GM12878 (cell line): Measurements from ENCODE around the gene TDP1. TPM values are rescaled to one million over a fixed set of nuclear protein-coding genes. Genes with fewer than 3 reads are reported as not detected.

Source experiments
- ATAC-seq: fragments of 200-7000 bp; cut with Tn5 transposase; 3 replicates; pipeline ENCODE4 v1.9.1; 2020; ENCODE audit warnings: mild to moderate bottlenecking, moderate library complexity
- BruUV-seq: library from RNA; stranded (reverse); fragments of 400-500 nt; replicated peaks from 2 replicates; lab custom pipeline; 2021; lab: Mats Ljungman, UMichigan
- CTCF ChIA-PET: fragments of 300-600 bp; sonication (Branson Sonifier 250); formaldehyde crosslinking; extraction: SDS; loops from one replicate; lab custom pipeline; 2021; ENCODE audit warnings: inconsistent platforms; lab: Yijun Ruan, JAX
- POLR2A ChIA-PET: fragments of 350-600 bp; formaldehyde crosslinking; extraction: SDS; loops from one replicate; lab custom pipeline; 2021; ENCODE audit warnings: inconsistent platforms; lab: Charles Lee
- RAD21 ChIA-PET: fragments of 300-600 bp; sonication (Branson Sonifier 250); formaldehyde crosslinking; loops from one replicate; lab custom pipeline; 2023; ENCODE audit warnings: antibody characterized with exemption; ENCODE audit not compliant: unreplicated experiment; lab: Charles Lee
- SMC1A ChIA-PET: fragments of 300-600 bp; sonication (Branson Sonifier 250); formaldehyde crosslinking; loops from one replicate; lab custom pipeline; 2023; ENCODE audit not compliant: unreplicated experiment, uncharacterized antibody; lab: Charles Lee
- DNase-seq: peaks from one replicate; pipeline ENCODE4 v3.0.0-alpha.2; 2011; ENCODE audit warnings: low read depth, low spot score
- FAIRE-seq: peaks from 3 replicates; lab custom pipeline; 2011; peaks lifted over from hg19 to GRCh38; lab: Jason Lieb, UNC
- H2AFZ ChIP-seq: 2 replicates; pipeline ENCODE4 v1.6.0; 2011; ENCODE audit warnings: low read depth, low read length, control low read depth; ENCODE audit not compliant: control insufficient read depth
- H3K27ac ChIP-seq: 2 replicates; pipeline ENCODE4 v1.5.1; 2011; ENCODE audit warnings: control low read depth; ENCODE audit not compliant: control insufficient read depth, insufficient read depth
- H3K27me3 ChIP-seq, 2 experiments: replicated peaks in 1 of 2; 2 replicates each; pipeline versions ENCODE4 v1.6.0 to v1.6.1; 2011; ENCODE audit warnings: low read length in 1 of 2; ENCODE audit not compliant: control insufficient read depth in 2 of 2, insufficient read depth in 2 of 2
- H3K36me3 ChIP-seq, 2 experiments: 2 replicates each; pipeline ENCODE4 v1.5.1; 2011; ENCODE audit warnings: low read length in 1 of 2; ENCODE audit not compliant: control insufficient read depth in 2 of 2, insufficient read depth in 2 of 2
- H3K4me1 ChIP-seq: 2 replicates; pipeline ENCODE4 v1.6.1; 2011; ENCODE audit warnings: mild to moderate bottlenecking, low read length, moderate library complexity, mixed read lengths; ENCODE audit not compliant: control insufficient read depth, insufficient read depth
- H3K4me2 ChIP-seq: 2 replicates; pipeline ENCODE4 v1.6.0; 2011; ENCODE audit warnings: control low read depth; ENCODE audit not compliant: control insufficient read depth, insufficient read depth
- H3K4me3 ChIP-seq: fragments of 200-600 bp; sonication (generic); 2 replicates; pipeline ENCODE4 v1.5.1; 2016
- H3K79me2 ChIP-seq: 2 replicates; pipeline ENCODE4 v1.6.0; 2011; ENCODE audit warnings: low read length; ENCODE audit not compliant: control insufficient read depth, insufficient read depth
- H3K9ac ChIP-seq: 2 replicates; pipeline ENCODE4 v1.8.0; 2011; ENCODE audit warnings: low read length, control low read depth, mixed read lengths; ENCODE audit not compliant: control insufficient read depth, insufficient read depth
- H3K9me3 ChIP-seq: replicated peaks from 3 replicates; pipeline ENCODE4 v1.5.1; 2011; ENCODE audit warnings: mild to moderate bottlenecking, low read length; ENCODE audit not compliant: control insufficient read depth, insufficient read depth
- H4K20me1 ChIP-seq: 2 replicates; pipeline ENCODE4 v1.6.0; 2011; ENCODE audit not compliant: control insufficient read depth, insufficient read depth
- BHLHE40 ChIP-seq, 2 experiments: fragments of 450-650 bp in 1 of 2; IDR thresholded peaks; 2 replicates each; pipeline ENCODE4 v1.6.1; 2011 to 2017; ENCODE audit warnings: low read depth in 2 of 2, borderline replicate concordance in 1 of 2, improper control_type of control experiment in 1 of 2, low read length in 1 of 2, mild to moderate bottlenecking in 1 of 2
- BRCA1 ChIP-seq: IDR thresholded peaks from 2 replicates; pipeline ENCODE4 v1.6.1; 2011; ENCODE audit warnings: low read depth, low read length, improper control_type of control experiment
- CBFB ChIP-seq: IDR thresholded peaks from 2 replicates; pipeline ENCODE4 v1.6.1; 2016; ENCODE audit warnings: antibody characterized with exemption, low read depth
- IKZF2 ChIP-seq, 2 experiments: fragments of 450-650 bp; IDR thresholded peaks; 2 replicates each; pipeline ENCODE4 v1.6.1; 2017; ENCODE audit warnings: mild to moderate bottlenecking in 2 of 2, moderate library complexity in 2 of 2
- KLF5 ChIP-seq: fragments of 450-650 bp; IDR thresholded peaks from 2 replicates; pipeline ENCODE4 v1.6.1; 2014; ENCODE audit warnings: mild to moderate bottlenecking; ENCODE audit not compliant: partially characterized antibody
- LARP7 ChIP-seq: fragments of 450-650 bp; IDR thresholded peaks from 2 replicates; pipeline ENCODE4 v1.6.1; 2017; ENCODE audit warnings: mild to moderate bottlenecking
- NFXL1 ChIP-seq: fragments of 450-650 bp; IDR thresholded peaks from 2 replicates; pipeline ENCODE4 v1.6.1; 2017; ENCODE audit warnings: antibody characterized with exemption, mild to moderate bottlenecking, borderline replicate concordance
- NFYA ChIP-seq: IDR thresholded peaks from 2 replicates; pipeline ENCODE4 v1.6.1; 2011; ENCODE audit warnings: low read depth, mild to moderate bottlenecking, low read length, improper control_type of control experiment, borderline replicate concordance
- NR2F1 ChIP-seq: fragments of 450-650 bp; conservative IDR thresholded peaks from 2 replicates; pipeline ENCODE4 v1.6.1; 2017; ENCODE audit warnings: mild to moderate bottlenecking
- NRF1 ChIP-seq: conservative IDR thresholded peaks from 2 replicates; pipeline ENCODE4 v1.6.1; 2011; ENCODE audit warnings: mild to moderate bottlenecking, low read depth, low read length, improper control_type of control experiment
- PML ChIP-seq: IDR thresholded peaks from 2 replicates; pipeline ENCODE4 v1.6.1; 2012; ENCODE audit warnings: low read length, inconsistent platforms
- RBBP5 ChIP-seq: fragments of 200-600 bp; sonication (generic); conservative IDR thresholded peaks from 2 replicates; pipeline ENCODE4 v1.6.1; 2016
- SIX5 ChIP-seq: IDR thresholded peaks from 2 replicates; pipeline ENCODE4 v1.6.1; 2011; ENCODE audit warnings: mild to moderate bottlenecking, low read depth, low read length, moderate library complexity; ENCODE audit not compliant: severe bottlenecking
- TBL1XR1 ChIP-seq: IDR thresholded peaks from 2 replicates; pipeline ENCODE4 v1.6.1; 2012; ENCODE audit warnings: low read depth, low read length, improper control_type of control experiment
- ZNF274 ChIP-seq: IDR thresholded peaks from one replicate; pipeline ENCODE4 v1.8.0; 2011; ENCODE audit not compliant: insufficient read length, insufficient read depth
- WGBS: methylation state at CpG from one replicate; pipeline ENCODE4 v1.1.6; 2016; ENCODE audit warnings: low lambda C conversion rate; ENCODE audit not compliant: insufficient replicate concordance, insufficient coverage; ENCODE audit errors: missing lambda C conversion rate; 5-methylcytosine and 5-hydroxymethylcytosine counted together
- in situ Hi-C: fragments of 300-500 bp; cut with MboI; formaldehyde crosslinking; loops from 9 replicates; pipeline ENCODE4 v1.14.3; 2018; ENCODE audit warnings: mixed read lengths
- intact Hi-C: fragments of 100-400 bp; cut with micrococcal nuclease; formaldehyde crosslinking; loops from one replicate; pipeline ENCODE4 v1.14.2; 2022; ENCODE audit not compliant: unreplicated experiment
- polyA plus RNA-seq, 11 experiments: library from polyadenylated mRNA; depleted of rRNA in 4 of 11; unstranded in 6 of 11; stranded (reverse) in 5 of 11; fragments of >200 nt; fragmentation: Nextera tagmentation in 4 of 11; fragmentation: Illumina TruSeq in 1 of 11; extraction: Ambion mirVana in 4 of 11; extraction: Trizol in 1 of 11; gene quantifications; 1 replicate in 1 of 11; 2 replicates in 10 of 11; pipeline versions ENCODE4 v1.2.1 to v1.2.3, GENCODE V29; 2011 to 2016; ENCODE audit warnings: inconsistent platforms in 2 of 11, missing spikeins in 2 of 11, low read depth in 1 of 11
- total RNA-seq, 4 experiments: library from RNA; depleted of rRNA in 3 of 4; stranded (reverse); fragments of >200 nt in 3 of 4; fragmentation: Illumina TruSeq in 1 of 4; extraction: Trizol in 1 of 4; gene quantifications; 2 replicates each; pipeline versions ENCODE4 v1.2.1 to v1.2.3, GENCODE V29; 2013 to 2021
- TF ChIP-seq, protein P1 (sequence below): fragments of 450-650 bp; IDR thresholded peaks from 2 replicates; pipeline ENCODE4 v1.6.1; 2017; ENCODE audit warnings: mild to moderate bottlenecking, low read depth, inconsistent platforms; ENCODE audit not compliant: poor library complexity, severe bottlenecking
- TF ChIP-seq, protein P2 (sequence below): fragments of 450-650 bp; IDR thresholded peaks from 2 replicates; pipeline ENCODE4 v1.6.1; 2017; ENCODE audit warnings: mild to moderate bottlenecking, moderate library complexity

The TDP1 gene
- total and polyA plus RNA-seq, 10 of the 15 experiments (the other 5 are each of a cell fraction or from before 2014, with no cell fraction given): 40.2 to 60.4 (median 54.1) TPM

DNA sequence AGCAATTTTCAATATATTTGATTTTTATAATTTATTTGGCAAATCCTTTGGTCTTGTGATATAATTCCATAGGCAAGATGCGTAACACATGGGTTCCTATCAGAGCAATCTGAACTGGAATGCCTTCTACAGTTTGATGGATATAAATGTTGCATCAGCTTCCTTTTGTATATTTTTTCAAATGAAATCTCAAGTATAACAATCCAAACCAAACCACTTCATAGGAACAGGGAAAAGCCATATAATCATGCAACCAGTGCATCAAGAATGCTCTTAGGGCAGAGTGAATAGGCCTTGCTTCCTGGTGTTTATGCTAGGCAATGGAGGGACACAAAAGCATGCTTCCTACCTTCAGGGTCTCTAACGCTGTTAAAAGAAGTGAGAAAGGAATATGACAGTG is 35.7 kb upstream of the TDP1 start:
- ATAC-seq (no peak), FAIRE-seq (no peak), DNase-seq (no peak)
- RAD21 ChIA-PET: no interaction called here
- in situ Hi-C loops: no loop called here
- TF ChIP-seq NFYA (no peak), PML (no peak), IKZF2 (IDR thresholded peaks at IDR 0.05) (no peak), RBBP5 (no peak), BHLHE40 (IDR thresholded peaks at IDR 0.05; ENCODE audit: borderline replicate concordance in 1 of 2, low read depth in 2 of 2, low read length in 1 of 2) (no peak), NFXL1 (no peak), BRCA1 (no peak), CBFB (no peak), KLF5 (no peak), ZNF274 (no peak), TBL1XR1 (no peak), SIX5 (no peak), NRF1 (no peak), LARP7 (no peak), NR2F1 (no peak)
- TF ChIP-seq, protein P1, sequence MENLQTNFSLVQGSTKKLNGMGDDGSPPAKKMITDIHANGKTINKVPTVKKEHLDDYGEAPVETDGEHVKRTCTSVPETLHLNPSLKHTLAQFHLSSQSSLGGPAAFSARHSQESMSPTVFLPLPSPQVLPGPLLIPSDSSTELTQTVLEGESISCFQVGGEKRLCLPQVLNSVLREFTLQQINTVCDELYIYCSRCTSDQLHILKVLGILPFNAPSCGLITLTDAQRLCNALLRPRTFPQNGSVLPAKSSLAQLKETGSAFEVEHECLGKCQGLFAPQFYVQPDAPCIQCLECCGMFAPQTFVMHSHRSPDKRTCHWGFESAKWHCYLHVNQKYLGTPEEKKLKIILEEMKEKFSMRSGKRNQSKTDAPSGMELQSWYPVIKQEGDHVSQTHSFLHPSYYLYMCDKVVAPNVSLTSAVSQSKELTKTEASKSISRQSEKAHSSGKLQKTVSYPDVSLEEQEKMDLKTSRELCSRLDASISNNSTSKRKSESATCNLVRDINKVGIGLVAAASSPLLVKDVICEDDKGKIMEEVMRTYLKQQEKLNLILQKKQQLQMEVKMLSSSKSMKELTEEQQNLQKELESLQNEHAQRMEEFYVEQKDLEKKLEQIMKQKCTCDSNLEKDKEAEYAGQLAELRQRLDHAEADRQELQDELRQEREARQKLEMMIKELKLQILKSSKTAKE: no peak
- TF ChIP-seq, protein P2, sequence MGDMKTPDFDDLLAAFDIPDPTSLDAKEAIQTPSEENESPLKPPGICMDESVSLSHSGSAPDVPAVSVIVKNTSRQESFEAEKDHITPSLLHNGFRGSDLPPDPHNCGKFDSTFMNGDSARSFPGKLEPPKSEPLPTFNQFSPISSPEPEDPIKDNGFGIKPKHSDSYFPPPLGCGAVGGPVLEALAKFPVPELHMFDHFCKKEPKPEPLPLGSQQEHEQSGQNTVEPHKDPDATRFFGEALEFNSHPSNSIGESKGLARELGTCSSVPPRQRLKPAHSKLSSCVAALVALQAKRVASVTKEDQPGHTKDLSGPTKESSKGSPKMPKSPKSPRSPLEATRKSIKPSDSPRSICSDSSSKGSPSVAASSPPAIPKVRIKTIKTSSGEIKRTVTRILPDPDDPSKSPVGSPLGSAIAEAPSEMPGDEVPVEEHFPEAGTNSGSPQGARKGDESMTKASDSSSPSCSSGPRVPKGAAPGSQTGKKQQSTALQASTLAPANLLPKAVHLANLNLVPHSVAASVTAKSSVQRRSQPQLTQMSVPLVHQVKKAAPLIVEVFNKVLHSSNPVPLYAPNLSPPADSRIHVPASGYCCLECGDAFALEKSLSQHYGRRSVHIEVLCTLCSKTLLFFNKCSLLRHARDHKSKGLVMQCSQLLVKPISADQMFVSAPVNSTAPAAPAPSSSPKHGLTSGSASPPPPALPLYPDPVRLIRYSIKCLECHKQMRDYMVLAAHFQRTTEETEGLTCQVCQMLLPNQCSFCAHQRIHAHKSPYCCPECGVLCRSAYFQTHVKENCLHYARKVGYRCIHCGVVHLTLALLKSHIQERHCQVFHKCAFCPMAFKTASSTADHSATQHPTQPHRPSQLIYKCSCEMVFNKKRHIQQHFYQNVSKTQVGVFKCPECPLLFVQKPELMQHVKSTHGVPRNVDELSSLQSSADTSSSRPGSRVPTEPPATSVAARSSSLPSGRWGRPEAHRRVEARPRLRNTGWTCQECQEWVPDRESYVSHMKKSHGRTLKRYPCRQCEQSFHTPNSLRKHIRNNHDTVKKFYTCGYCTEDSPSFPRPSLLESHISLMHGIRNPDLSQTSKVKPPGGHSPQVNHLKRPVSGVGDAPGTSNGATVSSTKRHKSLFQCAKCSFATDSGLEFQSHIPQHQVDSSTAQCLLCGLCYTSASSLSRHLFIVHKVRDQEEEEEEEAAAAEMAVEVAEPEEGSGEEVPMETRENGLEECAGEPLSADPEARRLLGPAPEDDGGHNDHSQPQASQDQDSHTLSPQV: no peak
- Histone ChIP-seq H3K4me1 (no peaks in the 10 kb centered on the region), H3K4me2 (no peak overlapping the region), H3K9me3 (no peaks in the 10 kb centered on the region), H3K27me3 (no peaks in the 10 kb centered on the region), H3K36me3 (no peaks in the 10 kb centered on the region), H3K4me3 (no peak overlapping the region), H3K79me2 (no peaks in the 10 kb centered on the region), H4K20me1 (no peaks in the 10 kb centered on the region), H2AFZ (no peak overlapping the region), H3K9ac (no peak overlapping the region), H3K27ac (no peak overlapping the region)
- intact Hi-C loops: no loop called here
- no TSS peak for BruUV-seq
- CTCF ChIA-PET: interaction anchor here (1.8 kb wide), 1 partner anchor 19 kb away, joined by 4 read pairs; no protein-coding TSS in a partner anchor
- 97% methylated on average over 2 of the region's 2 CpGs for WGBS
- POLR2A ChIA-PET: no interaction called here
- SMC1A ChIA-PET: interaction anchor here (1.3 kb wide), 1 partner anchor 9 kb away, joined by 3 read pairs; no protein-coding TSS in a partner anchor
